ENCODE measurements around the gene PACS2.

Gene PACS2

DNA sequence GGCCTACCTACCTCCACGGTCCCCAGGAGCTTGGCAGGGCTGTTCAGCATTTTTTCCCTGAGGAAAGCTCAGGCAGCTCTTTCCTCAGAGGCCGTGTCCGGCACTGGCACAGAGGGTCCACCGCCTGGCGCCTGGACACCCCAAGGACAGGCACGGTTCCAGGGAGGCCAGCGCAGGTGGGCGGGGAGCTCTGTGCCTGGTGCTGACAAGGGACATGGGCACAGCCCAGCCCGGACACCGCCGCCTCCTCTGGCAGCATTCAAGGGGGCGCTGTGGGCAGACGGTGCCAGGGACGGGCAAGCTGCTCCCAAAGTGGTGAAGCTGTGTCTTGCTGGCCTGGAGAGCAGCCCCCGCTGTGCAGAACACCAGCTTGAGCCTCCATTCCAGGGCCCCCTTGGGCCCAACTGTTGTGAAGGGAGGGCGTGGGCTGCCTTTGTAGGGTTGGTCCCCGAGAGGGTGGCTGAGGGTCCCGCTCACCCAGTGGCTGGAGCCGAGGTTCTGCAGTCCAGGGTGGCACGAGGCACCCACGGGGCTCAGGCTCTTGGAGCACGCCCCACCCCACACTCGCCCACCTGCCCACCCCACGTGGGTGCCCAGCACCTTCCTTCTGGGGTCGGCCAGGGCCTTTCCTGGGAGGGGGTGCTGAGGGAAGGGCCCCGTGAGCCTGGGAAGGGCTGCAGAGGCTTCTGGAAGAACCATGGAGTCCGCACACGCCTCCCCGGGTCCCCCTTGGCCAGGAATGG lies 54.5 kb downstream of the PACS2 start:
- DNase-seq (ENCODE audit: low read depth): no peak

DNA sequence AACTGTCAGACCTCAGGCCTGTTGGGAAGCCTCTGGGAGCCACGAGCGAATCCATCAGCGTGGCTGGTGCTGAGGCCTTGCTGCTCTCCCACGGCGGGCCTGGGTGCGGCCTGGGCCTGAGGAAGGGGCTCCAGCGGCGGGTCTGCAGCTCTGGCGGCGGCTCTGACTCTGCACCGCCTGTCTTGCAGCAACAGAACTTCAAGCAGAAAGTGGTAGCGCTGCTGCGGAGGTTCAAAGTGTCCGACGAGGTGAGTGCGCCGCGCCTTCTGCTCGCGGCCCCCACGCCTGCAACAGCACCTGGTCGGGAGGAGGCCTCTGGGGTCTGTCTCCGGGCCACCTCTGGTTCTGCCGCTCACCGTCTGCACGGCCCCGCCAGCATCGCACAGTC lies 55.1 kb downstream of the PACS2 start:
- DNase-seq (ENCODE audit: low read depth): no peak

DNA sequence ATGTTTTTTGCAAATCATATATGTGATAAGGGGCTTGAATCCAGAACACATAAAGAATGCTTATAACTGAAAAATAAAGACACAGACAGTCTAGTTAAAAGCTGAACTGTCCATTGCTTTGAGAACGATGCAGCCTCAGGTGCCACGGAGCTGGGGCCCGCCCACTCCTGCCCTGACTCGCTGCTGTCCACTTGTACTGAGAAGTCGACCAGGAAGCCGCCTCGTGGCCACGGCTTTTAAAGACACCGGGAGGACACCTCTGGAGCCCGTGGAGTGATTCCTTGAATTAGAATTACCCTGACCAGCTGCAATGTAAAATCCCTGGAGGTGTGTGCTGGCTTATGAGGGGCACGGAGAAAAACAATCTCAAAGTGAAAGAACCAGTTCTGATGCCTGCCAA lies 59.8 kb downstream of the PACS2 start:
- DNase-seq (ENCODE audit: low read depth): no peak

DNA sequence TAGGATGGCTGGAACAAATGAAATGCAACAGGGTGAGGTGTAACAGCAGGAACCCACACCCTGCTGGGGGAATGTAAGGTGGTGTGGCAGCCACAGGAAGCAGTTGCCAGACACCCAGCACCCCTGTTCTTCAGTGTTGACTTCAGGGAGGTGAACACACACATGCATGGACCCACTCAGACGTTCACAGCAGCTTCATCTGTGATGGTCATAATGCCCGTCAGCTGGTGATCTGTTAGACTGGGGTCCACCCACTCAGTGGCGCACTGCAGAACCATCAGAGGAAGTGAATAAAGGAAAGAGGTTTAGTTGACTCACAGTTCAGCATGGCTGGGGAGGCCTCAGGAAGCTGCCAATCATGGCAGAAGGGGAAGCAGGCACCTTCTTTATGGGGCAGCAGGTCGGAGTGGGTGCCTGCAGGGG lies 61.1 kb downstream of the PACS2 start:
- peak; percentile 8 for DNase-seq (ENCODE audit: low read depth)

DNA sequence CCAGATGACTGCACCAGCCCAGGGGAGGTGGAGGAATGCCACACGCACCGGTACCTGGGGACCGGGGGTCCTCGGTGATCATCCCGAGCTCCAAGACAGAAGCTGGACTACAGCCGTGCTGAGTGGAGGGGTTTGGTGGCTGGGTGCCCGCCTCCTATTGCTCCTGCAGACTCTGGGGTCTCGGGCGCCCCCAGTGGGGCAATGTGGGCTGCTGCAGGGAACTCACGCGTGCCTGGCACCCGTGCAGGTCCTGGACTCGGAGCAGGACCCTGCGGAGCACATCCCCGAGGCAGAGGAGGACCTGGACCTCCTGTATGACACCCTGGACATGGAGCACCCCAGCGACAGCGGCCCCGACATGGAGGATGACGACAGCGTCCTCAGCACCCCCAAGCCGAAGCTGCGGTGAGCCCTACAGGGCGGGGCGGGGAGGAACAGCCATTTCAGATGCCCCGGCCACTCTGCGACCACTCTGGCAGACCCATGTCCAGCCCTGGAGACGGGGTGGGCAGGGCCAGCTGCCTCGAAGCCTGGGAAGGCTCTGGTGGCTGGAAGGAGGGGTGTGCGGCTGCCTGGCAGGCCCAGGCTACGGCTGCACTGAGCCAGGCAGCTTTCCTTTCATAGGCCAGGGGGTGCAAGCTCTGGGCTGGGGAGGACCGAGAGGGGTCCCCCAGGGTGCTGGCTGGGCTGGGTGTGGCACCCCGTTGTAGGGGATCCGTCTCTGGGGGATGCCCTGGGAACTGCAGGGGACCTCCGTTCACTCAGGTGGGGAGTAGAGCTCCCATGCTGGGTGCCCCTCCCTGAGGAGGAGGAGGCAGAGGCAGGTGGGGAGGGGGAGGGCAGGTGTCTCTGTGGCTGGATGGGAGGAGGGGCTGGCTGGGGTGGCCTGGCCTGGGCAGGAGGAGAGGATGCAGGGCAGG lies 62.2 kb downstream of the PACS2 start:
- no peak for DNase-seq (ENCODE audit: low read depth)

DNA sequence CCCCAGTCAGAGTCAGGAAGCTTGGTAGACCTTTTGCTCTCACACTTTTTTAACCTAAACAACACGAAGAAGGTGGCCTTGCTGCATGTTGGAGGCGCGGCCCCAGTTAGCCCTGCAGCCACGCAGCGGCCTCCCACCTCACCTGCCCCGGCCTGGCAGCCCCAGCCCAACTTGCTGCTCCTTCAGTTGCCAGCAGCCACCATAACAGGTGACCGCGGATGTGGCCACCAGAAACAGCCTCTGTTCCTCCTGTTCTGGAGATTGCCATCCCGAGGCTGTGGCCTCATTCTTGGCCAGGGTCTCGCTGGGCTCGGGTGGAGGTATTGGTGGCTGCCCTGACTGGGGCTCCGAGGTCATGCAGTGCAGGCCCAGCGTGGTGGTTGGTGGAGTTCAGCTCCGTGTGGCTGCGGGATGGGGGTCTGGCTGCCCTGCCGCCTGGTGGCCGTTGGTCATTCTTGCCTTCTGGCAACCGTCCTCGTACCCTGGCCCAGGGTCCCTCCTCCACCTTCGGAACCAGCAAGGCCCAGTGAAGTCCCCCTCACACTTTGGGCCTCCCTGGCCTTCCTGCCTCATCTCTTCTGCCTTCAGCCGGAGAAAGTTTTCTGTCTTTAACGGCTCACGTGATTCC lies 63.1 kb downstream of the PACS2 start:
- no peak for DNase-seq (ENCODE audit: low read depth)

DNA sequence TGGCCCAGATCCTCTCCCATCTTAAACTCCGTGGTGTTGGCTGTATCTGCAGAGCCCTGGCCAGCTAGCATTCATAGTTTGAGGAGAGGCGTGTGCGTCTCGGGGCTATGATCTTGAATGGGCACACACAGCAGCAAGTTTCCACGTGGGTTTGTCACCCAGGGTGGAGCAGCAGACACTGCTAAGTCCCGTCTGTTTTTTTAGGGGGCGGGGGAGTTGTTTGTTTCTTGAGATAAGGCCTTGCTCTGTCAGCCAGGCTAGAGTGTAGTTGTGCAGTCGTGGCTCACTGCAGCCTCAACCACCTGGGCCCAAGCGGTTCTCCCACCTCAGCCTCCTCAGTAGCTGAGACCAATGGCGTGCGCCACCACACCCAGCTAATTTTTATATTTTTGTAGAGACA lies 63.7 kb downstream of the PACS2 start:
- DNase-seq (ENCODE audit: low read depth): no peak

DNA sequence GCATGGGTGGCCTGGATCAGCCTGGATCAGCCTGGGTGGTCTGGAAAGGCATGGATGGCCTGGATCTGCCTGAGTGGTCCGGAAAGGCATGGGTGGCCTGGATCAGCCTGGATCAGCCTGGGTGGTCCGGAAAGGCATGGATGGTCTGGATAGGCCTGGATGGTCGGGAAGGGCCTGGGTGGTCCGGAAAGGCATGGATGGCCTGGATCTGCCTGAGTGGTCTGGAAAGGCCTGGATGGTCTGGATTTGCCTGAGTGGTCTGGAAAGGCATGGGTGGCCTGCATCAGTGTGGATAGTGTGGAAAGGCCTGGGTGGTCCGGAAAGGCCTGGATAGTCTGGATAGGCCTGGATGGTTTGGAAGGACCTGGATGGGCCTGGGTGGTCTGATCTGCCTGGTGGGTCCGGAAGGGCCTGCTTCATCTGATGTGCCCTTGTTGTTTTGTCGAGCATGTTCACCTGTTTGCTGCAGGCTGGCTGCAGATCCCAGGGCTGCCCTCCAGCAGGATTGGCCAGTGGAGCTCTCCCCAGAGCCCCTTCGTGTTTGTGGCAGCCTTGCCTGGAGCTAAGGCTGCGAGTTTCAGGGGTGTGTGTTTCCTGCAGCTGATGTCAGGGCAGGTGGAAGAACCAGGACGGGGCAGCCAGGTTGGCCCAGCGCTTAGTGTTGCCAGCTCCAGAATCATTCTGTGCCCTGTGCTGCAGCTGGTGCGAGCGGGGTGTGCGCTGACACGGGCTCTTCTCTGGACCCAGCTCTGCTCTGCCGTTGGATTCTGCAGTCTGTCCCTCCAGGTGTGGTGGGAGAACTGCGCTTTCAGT lies 64.5 kb downstream of the PACS2 start:
- no peak for DNase-seq (ENCODE audit: low read depth)

DNA sequence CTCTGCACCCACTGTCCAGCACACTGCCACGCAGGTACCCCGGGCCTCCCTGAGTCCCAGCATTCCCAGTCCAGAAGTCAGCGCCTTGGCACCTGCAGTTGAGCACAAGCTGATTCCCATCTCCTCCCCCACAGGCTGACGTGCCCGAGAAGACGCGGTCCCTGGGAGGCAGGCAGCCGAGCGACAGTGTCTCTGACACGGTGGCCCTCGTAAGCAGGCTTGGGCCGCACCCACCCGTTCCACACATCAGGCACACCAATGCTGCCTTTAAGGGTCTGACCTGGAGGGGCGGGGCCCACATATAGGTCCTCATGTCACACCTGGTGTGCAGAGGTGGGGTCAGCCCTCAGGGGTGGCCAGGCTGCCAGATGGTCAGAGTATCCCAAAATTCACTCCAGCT lies 65.4 kb downstream of the PACS2 start:
- no peak for DNase-seq (ENCODE audit: low read depth)

DNA sequence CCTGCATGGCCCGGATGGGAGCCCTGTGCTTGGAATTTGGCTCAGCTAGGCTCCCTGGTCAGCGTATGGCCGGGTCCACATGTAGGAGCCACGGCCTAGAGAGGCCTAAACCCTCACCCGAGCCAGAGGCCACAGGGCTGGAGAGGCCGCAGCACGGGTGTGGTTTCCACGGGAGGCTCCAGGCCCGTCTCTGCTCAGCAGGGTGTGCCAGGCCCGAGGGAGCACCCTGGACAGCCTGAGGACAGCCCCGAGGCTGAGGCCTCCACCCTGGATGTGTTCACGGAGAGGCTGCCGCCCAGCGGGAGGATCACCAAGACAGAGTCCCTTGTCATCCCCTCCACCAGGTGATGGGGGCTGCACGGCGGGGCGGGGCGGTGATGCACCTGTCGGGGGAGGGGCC lies 66.2 kb downstream of the PACS2 start:
- DNase-seq (ENCODE audit: low read depth): no peak

DNA sequence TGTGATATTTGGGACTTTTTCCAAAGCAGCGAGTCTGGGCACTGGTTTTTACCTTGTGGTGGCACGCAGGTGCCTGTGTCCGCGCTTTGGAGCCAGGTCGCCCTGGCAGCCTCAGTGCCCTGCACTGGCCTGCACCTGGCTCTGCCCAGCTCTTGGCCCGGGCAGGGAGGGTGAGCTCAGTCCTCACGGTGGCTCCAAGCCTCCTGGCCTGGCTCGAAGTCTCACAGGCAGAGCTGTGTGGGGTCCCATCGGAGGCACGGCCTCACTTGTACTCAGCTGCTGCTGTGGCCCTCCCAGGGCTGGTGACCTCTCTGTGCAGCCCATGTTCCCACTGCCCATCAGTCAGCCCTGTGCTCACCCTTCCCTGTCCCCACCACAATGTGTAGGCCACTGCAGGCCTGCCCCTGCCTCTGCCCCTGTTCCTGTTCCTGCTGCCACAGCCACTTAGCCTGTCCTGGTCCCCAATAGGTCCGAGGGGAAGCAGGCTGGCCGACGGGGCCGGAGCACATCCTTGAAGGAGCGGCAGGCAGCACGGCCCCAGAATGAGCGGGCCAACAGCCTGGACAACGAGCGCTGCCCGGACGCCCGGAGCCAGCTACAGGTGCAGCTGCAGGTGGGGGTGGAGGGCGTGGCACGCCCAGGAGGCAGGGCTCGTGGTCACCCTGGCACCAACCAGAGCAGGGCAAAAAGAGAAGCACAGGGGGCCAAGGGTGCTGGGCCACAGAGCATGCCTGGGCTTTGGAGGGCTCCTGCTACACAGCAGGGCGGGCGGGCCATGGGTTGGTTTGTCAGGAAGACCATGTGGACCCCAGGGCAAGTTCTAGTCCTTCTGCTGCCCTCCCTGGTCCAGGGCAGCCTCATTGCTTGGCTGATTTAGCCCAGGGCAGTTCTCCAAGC lies 67.1 kb downstream of the PACS2 start:
- DNase-seq (ENCODE audit: low read depth): no peak

DNA sequence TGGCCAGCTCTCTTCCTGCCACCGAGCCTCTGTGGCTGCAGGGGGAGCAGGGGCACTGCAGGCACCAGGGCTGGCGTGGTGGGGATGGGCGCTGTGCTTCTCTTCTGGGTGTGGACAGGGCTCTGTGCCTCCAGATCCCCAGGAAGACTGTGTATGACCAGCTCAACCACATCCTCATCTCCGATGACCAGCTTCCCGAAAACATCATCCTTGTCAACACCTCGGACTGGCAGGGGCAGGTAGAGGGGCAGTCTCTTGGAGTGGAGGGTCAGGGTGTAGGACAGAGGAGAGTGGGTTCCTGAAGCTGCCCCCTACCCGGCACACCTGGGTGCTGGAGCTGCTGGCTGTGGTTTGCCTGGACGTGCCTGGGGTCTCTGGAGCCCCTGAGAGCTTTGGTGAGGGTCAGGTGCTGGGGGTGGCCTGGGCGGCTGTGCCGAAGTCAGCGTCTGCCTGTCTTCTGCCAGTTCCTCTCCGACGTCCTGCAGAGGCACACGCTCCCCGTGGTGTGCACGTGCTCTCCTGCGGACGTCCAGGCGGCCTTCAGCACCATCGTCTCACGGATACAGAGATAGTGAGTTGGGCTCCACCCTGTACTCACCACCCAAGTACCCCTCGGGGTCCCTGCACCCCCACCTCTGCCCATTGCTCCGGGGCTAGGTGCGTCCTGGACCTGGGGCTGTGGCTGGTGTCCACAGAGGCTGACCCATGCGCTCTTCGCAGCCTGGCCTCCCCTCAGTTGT lies 68.0 kb downstream of the PACS2 start:
- no peak for DNase-seq (ENCODE audit: low read depth)

DNA sequence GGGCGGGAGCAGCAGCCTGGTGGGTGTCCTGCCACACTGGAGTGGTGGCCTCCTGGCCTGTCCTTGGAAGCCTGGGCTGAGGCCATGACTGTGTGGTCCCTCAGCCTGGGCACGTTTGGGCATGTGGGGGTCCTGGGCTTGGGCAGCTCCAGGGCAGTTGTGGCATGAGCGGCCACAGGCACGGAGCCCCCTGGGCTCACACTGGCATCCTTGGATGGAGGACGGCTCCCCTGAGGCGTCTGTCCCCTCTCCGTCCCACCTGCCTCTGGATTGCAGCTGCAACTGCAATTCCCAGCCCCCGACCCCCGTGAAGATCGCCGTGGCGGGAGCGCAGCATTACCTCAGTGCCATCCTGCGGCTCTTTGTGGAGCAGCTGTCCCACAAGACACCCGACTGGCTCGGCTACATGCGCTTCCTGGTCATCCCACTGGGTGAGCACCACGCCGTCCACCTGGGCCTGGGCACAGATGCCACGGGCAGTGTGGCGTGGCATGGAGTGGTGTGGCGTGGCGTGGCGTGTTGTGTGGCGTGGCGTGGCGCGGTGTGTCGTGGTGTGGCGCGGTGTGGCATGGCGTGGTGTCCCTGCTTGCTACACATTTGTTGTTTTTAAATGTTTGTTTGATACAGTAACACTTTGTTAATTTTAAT lies 68.7 kb downstream of the PACS2 start:
- no peak for DNase-seq (ENCODE audit: low read depth)

DNA sequence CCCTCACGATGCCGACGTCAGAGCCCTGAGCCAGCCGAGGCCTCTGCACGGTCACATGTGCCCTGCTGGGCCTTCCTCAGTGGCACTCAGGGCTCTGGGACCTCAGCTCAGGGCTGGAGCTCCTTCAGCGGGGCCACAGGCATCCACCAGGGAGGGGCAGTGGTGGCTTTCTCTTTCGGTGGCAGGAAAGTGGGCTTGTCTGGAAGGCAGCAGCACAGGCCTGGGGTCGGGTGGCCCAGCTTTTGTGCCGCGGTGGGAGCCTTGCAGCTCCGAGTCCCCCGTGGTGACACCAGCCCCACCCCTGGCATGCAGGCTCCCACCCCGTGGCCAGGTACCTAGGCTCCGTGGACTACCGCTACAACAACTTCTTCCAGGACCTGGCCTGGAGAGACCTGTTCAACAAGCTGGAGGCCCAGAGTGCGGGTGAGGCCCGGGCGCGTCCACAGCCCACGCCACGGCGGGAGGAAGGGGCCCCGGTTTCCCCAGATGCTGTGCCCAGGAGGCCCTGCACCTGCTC lies 69.6 kb downstream of the PACS2 start:
- DNase-seq (ENCODE audit: low read depth): no peak

DNA sequence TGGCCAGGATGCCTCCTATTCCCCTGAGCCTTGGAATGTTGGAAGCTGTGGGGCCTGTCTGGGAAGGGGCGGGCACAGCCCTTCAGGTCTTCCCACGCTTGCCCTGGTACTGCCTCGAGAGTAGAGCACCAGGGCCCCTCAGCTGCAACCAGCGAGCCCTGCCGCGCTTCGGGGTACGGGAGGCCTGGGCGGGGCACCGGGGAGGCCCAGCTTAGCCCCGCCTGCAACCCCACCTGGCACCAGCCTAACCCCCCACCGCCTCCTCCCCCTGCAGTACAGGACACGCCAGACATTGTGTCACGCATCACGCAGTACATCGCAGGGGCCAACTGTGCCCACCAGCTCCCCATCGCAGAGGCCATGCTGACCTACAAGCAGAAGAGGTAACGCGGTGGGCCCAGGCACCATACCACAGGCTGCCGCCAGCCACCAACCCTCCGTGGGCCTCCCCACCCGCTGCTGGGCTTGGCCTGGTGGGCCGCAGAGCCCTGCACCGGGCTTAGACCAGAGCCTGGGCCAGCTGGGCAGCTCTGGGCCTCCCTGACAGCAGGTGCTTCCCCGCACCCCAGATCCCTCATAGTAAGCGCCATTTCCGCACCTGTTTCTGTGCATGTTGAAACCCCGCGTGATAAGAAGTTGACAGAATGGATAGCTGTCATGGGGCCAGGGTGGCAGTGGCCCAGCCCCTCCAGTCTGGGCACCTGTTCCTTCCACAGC lies 70.2 kb downstream of the PACS2 start:
- no peak for DNase-seq (ENCODE audit: low read depth)

DNA sequence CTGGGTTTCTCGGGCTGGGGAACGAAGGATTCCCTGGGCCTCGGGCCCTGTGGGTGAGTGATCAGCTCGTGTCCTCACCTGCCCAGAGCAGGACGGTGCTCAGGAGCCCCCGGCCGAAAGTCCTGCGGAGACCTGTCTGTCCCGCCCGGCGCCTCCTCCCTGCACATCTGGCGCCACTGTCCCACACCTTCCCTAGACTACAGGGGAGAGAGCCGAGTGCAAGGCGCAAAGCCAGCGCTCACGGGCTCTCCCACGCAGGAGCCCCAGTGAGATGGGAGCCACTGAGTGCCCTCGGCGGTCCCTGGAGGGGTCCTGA lies 70.7 kb downstream of the PACS2 start:
- no peak for DNase-seq (ENCODE audit: low read depth)

DNA sequence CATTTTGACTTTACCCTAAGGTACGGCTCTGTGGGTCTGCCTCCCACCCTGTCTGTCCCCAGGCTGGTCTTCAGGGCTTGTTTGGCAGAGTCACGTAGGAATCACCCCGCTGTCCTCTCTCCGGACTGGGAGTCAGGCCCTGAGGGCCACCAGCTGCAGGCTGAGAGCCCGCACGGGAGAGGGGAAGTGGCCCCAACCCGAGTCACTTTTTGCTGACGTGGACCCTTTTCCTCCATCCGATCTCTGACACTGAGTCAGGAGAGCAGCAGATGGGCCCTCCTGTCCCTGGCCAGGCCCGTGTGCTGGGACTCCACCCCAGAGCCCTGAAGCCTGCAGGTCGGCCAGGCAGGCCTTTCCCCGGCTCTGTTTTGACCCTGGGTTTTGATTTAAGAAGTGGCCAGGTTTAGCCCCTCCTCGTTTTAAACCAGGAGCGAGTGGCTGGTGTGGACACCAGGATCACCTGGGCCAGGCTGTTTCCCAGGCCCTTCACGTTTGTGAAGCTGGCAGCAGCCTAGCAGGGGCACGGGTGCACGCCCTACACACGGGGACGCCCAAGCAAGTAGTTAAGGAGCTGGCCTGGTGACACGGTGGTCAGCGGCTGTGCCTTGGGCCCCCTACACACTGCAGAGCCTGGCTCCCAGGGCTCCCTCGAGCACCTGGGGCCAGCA lies 71.3 kb downstream of the PACS2 start:
- DNase-seq (ENCODE audit: low read depth): no peak
